GM12875 (cell line): Measurements from ENCODE around the gene UBC.
A peak's percentile ranks its signal among the peaks of the same experiment; 100 is the strongest.

Experiments
- H3K4me3 ChIP-seq: one replicate; pipeline ENCODE4 v1.5.1; 2011; ENCODE audit warnings: low read depth, low read length, control low read depth
- CTCF ChIP-seq: IDR thresholded peaks from 2 replicates; pipeline ENCODE4 v1.5.1; 2011; ENCODE audit warnings: low read depth, mild to moderate bottlenecking, control low read depth, inconsistent platforms, low read length, moderate library complexity, borderline replicate concordance; ENCODE audit not compliant: insufficient read depth

UBC gene

GRCh38 chr12:124952295-124952694 is 37.8 kb upstream of the UBC start:
- TF ChIP-seq CTCF, result no peak
- H3K4me3 ChIP-seq, result no peak overlapping the region

GRCh38 chr12:124949779-124950728 is 35.6 kb upstream of the UBC start:
- no peak overlapping the region for H3K4me3 ChIP-seq
- TF ChIP-seq CTCF, result no peak

GRCh38 chr12:124949066-124949465 is 34.6 kb upstream of the UBC start:
- H3K4me3 ChIP-seq, result no peak overlapping the region
- TF ChIP-seq CTCF, result no peak

- no peak overlapping the region for H3K4me3 ChIP-seq
- no peak for TF ChIP-seq CTCF
Observed at GRCh38 chr12:124947561-124948398, 33.3 kb upstream of the UBC start.

GRCh38 chr12:124947013-124947412 is 32.6 kb upstream of the UBC start:
- H3K4me3 ChIP-seq, result no peak overlapping the region
- no peak for TF ChIP-seq CTCF

GRCh38 chr12:124946447-124946793 is 32.0 kb upstream of the UBC start:
- TF ChIP-seq CTCF, result no peak
- H3K4me3 ChIP-seq, result no peak overlapping the region

GRCh38 chr12:124941170-124941527 is 26.7 kb upstream of the UBC start:
- no peak for TF ChIP-seq CTCF
- H3K4me3 ChIP-seq, result peak overlapping the region; percentile 49
